GM08714 (cell line): ENCODE results near the gene RFXANK.
"Not testable (repeated sequence)": the region's sequence is repeated elsewhere in the genome, so short reads cannot be mapped to it uniquely, and the experiment has no call there.

Experiments used
- H3K4me3 ChIP-seq: fragments of 200-500 bp; sonication (Bioruptor generic); 2 replicates; pipeline ENCODE4 v1.5.1; 2014; ENCODE audit warnings: mild to moderate bottlenecking, low read length, inconsistent platforms
- ZNF274 ChIP-seq: IDR thresholded peaks from 2 replicates; pipeline ENCODE4 v1.6.1; 2012; ENCODE audit warnings: mild to moderate bottlenecking, low read depth, low read length

RFXANK gene

DNA sequence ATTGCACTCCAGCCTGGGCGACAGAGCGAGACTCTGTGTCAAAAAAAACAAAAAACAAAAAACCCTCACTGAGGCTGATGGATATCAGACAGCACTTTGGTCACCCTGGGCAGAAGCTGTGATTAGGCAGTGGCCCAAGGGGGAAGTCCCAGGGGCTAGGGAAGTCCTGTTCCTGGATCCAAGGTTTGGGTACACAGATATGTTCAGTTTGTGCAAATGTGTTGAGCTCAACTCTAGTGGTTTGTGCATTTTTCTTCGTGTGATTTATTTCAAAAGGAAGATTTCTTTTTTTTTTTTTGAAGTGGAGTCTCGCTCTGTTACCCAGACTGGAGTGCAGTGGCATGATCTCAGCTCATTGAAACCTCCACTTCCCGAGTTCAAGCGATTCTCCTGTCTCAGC is 34.2 kb upstream of the RFXANK start:
- TF ChIP-seq ZNF274, result no peak
- H3K4me3 ChIP-seq, result no peak overlapping the region

DNA sequence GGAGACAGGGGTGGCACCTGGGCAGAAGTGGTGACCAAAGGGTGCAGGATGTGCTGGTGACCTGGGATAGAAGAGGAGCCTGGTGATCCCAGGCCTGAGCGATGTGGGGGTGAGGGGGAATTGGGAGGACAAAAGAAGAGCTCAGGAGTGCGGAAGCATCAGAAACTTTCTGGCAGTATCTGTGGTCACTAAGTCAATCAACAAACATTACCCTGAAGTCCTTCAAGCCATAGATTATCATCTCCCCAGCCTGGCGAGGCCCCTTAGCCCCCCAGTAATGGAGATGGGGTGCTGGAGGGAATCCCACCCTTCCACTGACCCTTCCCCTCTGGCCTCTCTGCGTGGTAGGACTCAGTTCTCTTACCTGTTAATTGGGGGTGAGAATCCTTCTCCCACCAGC is 32.5 kb upstream of the RFXANK start:
- TF ChIP-seq ZNF274, result no peak
- H3K4me3 ChIP-seq, result no peak overlapping the region

DNA sequence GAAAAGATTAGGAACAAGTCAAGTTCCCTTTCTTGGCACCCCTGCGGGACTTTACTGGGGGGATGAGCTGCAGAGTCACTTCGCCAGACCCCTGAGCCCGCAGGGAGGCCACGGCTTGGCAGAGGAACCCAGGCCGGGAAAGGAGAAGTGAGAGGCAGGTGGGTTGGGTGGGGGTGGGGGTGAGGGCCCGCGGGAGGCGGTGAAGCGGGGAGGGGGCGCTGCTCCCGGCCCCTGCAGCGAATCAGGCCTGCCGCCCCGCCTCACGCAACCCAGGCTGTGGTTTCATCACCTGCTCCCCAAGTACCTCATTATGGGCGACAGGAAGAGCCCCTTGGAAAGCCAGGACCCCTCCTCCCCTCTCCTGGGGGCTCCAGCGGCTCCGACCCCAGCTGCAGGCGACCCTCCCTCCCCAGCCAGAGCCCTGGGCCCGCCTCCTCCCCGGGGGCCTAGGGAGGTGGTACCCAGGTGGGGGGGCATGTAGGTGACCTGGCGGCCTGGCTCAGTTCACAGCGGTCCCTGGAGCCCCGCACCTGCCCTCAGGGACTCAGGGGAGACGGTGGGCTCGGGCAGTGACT is 31.5 kb upstream of the RFXANK start:
- no peak for TF ChIP-seq ZNF274
- no peak overlapping the region; the same call in 1 of the 2 replicates for H3K4me3 ChIP-seq

DNA sequence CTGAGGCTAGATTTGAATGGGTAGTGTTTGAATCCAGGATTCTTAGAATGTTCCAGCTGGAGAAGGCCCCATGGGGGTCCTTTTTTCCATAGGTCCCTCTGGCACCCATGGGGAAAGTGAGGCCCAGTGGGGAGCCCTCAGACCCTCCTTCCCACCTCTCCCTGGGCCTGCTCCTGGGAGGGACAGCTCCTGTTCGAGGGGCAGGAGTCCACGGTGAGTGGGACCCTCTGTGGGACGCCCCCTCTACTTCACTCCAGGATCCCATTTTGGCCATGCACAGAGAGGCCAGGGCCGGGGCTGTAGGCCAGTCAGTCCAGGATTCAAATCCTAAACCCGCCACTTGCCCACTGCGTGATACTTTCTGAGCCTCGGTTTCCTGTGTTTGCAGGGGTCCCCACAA is 29.6 kb upstream of the RFXANK start:
- no peak for TF ChIP-seq ZNF274
- no peak overlapping the region for H3K4me3 ChIP-seq

DNA sequence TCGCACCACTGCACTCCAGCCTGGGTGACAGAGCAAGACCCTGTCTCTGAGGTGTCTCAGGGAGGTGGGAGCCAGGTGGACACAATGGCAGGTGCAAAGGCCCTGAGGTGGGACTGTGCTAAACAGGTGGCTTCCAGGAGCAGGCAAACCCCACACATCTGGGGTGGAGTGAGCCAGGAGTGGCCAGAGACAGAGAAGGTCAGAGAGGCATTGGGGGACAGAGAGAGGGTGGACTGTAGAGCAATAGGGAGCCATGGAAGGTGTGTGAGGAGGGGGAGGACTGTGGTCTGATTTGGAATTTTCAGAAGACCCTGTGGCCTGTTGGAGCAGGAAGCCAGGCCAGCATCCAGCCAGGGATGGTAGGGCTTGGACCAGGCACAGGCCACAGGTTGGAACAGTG is 26.7 kb upstream of the RFXANK start:
- no peak for TF ChIP-seq ZNF274
- H3K4me3 ChIP-seq, result no peak overlapping the region

DNA sequence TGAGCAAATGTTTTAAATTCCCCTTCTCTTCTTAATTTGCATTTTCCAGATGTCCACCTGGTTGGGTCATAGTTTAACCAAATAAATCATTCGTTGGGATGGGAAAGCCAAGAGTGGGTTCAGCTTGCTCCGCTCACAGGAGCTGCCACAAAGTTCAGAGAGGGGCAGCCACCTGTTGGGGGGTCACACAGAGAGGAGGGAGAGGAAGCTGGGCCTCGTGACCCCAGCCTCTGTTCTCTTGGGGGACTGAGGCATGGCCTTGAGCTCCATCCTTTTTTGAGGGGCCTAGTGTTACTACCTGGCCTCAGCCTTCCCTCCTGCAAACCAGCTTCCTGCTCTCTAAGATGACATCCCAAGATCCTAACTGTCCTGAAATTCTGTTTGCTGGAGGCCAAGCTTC is 24.4 kb upstream of the RFXANK start:
- TF ChIP-seq ZNF274, result no peak
- no peak overlapping the region; the same call in 1 of the 2 replicates for H3K4me3 ChIP-seq

DNA sequence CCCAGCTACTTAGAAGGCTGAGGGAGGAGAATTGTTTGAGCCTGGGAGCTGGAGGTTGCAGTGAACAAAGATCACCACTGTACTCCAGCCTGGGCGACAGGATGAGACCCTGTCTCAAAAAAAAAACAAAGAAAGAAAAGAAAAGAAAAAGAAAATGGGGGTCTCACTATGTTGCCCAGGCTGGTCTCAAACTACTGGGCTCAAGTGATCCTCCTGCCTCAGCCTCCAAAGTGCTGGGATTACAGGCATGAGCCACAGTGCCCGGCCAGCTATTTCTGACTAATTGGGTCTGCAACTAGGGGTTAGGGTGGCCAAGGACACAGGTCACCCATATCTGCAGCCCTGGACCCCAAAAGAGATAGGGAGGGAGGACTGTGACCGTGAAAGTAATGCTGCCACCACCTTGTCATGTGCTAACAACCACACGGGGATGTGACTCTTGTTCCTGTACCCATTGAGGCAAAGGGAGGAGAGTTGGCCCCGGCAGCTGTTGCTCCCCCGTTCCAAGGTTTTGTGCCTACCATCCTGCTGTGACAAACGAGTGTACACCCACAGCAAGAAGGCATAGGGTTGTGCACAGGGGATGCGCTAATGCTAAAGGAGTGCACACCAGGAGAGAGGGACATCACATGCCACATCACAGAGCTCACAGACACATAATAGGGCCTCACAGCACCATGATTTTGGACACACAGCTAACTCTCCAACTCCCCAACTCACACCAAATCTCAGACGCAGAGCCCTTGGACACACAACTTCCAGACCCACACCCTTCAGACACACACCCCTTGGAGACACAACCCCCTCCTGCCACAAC is 22.6 kb upstream of the RFXANK start:
- H3K4me3 ChIP-seq, result peak overlapping the region; percentile 68; the same call in 1 of the 2 replicates
- no peak for TF ChIP-seq ZNF274

DNA sequence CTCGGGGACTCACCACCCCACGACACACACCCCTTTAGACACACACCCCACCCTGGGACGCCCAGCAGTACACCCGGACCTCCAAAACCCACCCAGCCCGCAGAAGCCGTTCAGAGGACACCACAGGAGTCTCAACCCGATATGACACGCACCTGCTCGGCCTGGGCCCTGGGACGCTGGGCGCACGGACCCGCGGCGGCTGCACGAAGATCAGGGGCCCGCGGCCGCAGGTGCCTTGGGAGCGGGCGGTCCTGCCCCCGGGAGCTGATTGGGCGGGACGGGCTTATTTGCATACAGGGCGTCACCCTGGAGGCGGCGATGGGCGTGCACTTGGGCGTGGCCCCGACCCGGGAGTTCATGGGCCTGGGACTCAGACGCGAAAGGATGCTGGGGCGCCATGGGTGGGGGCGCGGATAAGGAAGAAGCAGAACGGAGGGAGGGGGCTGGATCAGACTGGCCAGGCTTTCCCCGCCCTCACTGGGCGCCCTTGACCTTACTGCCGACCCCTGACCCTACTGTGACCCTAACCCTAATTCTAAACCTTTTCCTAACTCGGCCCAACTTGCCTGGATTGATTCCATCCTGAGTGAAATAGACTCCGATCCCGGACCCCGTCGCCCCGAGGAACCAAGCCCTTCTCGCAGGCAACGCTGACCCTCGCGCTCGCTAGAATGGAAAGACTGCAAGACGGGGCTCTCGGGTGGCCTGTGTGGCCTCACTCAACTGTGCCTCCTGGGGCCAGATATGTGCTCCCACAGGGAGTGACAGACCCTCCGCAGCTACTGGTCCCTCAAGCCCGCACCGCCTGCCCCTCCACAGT is 21.8 kb upstream of the RFXANK start, which contains the start of gene MEF2B:
TSS of gene MEF2B (minus strand) at position 211 of the 820 bp plus-strand sequence. CDS start 19,528 bp downstream, outside the sequence.
- TF ChIP-seq ZNF274, result no peak
- peak within 1 kb of the TSS; percentile 68; the same call in 1 of the 2 replicates for H3K4me3 ChIP-seq

DNA sequence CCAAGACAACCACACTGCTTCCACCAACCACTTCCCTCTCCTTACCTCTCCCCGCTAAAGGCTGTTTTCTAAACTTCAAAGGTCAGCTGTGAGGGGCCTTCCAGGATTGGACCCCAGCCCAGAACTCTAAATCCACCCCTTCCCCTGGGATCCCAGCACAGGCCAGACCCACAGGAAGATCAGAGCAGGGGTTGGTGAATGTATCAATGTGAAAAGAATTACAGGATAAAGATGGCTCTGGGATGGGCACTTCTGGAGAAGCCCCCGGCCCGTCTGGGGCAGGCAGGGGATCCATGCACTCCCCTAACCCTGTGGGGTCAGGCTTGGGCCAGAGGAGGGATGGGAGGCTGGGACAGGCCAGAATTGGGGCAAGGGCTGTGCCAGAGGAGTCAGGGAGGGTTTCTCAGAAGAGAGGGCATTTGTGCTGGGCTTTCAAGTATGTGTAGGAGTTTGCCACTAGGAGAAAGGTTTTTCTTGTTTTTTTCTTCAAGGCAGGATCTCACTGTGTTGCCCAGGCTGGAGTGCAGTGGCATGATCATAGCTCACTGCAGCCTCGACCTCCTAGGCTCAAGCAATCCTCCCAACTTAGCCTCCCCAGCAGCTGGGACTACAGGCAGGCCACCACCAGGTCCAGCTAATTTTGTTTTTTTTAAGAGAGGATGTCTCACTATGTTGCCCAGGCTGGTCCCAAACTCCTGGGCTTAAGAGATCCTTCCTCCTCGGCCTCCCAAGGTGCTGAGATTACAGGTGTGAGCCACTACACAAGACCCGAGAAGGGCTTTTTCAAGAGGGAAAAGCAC is 21.0 kb upstream of the RFXANK start:
- H3K4me3 ChIP-seq, result no peak overlapping the region
- TF ChIP-seq ZNF274, result no peak

DNA sequence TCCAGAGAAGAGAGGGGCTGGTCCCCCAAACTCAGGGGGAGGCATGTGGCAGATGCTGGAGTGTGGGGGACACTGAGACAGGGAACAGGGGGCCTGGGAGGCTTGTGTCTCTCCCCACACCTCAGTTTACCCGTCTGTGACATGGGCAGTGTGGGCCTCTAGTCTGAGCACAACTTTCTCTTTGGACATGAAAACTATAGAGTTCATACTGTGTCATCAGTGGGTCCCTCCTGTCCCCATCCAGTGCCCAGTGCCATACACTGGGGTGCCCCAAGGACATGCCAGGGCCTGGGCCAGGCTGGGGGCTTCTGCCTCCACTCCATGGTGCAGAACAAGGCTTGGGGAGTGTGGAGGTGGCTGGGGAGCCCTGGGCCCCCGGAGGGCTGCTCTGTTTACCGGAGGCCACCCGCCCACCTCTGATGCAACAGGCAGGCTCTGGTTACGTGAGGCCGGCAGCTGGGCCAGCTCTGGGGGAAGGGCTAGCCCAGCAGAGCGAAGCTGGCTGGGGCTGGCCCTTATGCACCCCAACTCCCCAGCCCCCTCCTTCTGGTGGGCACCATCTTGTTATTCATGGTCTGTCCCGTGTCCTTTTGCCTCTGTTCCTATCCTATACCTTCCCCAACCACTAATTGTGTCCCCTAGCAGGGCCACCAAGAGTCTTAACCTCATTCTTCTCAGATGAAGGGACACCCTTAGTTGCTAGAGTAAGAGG is 20.1 kb upstream of the RFXANK start:
- no peak overlapping the region for H3K4me3 ChIP-seq
- TF ChIP-seq ZNF274, result no peak

DNA sequence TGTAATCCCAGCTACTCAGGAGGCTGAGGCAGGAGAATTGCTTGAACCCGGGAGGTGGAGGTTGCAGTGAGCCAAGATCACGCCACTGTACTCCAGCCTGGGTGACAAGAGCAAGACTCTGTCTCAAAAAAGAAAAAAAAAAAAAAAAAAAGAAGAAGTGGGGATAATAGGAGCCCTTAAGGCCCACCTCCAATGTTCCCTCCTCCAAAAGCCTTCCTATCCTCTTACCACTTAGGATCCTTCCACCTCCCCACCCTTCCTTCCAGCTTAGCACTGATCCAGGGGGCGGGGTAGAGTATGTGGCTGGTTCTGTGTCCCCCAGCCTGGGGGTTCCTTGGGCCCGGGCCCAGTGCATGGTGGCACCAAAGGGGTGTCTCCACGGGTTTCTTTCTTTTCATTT is 18.8 kb upstream of the RFXANK start:
- not testable (repeated sequence) for H3K4me3 ChIP-seq

DNA sequence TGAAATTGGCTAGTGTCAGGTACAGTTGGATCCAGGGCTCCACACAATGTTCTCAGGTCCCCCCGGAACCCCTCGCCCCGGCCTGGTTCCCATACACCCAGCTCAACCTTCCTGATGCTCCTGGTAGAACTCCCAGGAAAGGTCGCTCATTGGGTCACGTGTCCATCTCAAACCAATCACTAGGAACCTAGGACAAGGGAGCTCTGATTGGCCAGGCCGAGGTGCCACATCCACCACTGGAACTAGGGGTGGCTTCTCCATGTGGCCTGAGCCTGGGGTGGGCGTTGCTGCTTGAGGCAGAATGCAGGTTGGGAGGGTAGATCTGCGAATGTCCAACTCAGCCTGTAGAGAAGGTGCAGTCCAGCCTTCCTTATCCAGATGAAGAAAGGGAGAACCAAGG is 15.1 kb upstream of the RFXANK start:
- H3K4me3 ChIP-seq, result no peak overlapping the region
- no peak for TF ChIP-seq ZNF274
